ENCODE results near the gene ARAP2.

DNA sequence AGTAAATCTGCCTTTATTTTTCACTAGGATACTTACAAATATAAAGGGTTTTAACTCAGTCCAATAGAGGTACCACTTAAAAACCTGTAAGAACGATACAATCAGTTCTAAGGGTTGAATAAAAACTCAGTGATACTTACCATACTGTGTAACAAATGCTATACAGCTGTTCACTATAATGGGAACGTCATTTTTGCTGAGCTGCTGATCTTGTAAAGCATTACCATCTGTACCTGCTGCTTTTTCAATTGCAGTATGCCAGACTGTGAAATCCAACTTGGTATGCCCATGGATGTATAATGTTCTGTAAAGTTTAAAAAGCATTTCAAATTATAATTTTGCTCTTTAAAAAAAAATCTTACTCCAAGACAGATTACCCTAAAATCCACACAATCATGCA is 111.2 kb downstream of the ARAP2 start:
- TF ChIP-seq, protein P1, sequence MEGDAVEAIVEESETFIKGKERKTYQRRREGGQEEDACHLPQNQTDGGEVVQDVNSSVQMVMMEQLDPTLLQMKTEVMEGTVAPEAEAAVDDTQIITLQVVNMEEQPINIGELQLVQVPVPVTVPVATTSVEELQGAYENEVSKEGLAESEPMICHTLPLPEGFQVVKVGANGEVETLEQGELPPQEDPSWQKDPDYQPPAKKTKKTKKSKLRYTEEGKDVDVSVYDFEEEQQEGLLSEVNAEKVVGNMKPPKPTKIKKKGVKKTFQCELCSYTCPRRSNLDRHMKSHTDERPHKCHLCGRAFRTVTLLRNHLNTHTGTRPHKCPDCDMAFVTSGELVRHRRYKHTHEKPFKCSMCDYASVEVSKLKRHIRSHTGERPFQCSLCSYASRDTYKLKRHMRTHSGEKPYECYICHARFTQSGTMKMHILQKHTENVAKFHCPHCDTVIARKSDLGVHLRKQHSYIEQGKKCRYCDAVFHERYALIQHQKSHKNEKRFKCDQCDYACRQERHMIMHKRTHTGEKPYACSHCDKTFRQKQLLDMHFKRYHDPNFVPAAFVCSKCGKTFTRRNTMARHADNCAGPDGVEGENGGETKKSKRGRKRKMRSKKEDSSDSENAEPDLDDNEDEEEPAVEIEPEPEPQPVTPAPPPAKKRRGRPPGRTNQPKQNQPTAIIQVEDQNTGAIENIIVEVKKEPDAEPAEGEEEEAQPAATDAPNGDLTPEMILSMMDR (tag by site-specific recombination; IDR thresholded peaks at IDR 0.05): no peak
- TF ChIP-seq ZNF416 (tag by site-specific recombination; IDR thresholded peaks at IDR 0.05): no peak
- TF ChIP-seq ZNF626 (tag by site-specific recombination; IDR thresholded peaks at IDR 0.05): no peak
- TF ChIP-seq ZNF140 (tag by site-specific recombination; IDR thresholded peaks at IDR 0.05): no peak
- no peak for TF ChIP-seq ZNF830 (tag by site-specific recombination; IDR thresholded peaks at IDR 0.05; ENCODE audit: low read depth)
- TF ChIP-seq, protein P2, sequence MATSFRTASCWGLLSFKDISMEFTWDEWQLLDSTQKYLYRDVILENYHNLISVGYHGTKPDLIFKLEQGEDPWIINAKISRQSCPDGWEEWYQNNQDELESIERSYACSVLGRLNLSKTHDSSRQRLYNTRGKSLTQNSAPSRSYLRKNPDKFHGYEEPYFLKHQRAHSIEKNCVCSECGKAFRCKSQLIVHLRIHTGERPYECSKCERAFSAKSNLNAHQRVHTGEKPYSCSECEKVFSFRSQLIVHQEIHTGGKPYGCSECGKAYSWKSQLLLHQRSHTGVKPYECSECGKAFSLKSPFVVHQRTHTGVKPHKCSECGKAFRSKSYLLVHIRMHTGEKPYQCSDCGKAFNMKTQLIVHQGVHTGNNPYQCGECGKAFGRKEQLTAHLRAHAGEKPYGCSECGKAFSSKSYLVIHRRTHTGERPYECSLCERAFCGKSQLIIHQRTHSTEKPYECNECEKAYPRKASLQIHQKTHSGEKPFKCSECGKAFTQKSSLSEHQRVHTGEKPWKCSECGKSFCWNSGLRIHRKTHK (tag by site-specific recombination; IDR thresholded peaks at IDR 0.05): no peak
- no peak for TF ChIP-seq ZBTB7A (tag by site-specific recombination; IDR thresholded peaks at IDR 0.05; ENCODE audit: low read depth)
- no peak for TF ChIP-seq ZNF335 (tag by site-specific recombination; conservative IDR thresholded peaks at IDR 0.05)
- TF ChIP-seq KLF8 (tag by site-specific recombination; IDR thresholded peaks at IDR 0.05): no peak
- no peak for TF ChIP-seq YY1 (tag by site-specific recombination; IDR thresholded peaks at IDR 0.05)

Measured in HEK293 (cell line).